Endothelial cell of umbilical vein (primary cell): ENCODE data around the gene FANCI.

Source experiments
- EZH2 ChIP-seq: IDR thresholded peaks from 2 replicates; pipeline ENCODE4 v1.6.1; 2012; ENCODE audit warnings: borderline replicate concordance, low read depth, mild to moderate bottlenecking, moderate library complexity, low read length, inconsistent platforms; ENCODE audit not compliant: severe bottlenecking
- JUN ChIP-seq: IDR thresholded peaks from 2 replicates; pipeline ENCODE4 v1.6.1; 2011; ENCODE audit warnings: borderline replicate concordance, low read depth; ENCODE audit not compliant: insufficient read length, insufficient read depth
- POLR2A ChIP-seq: IDR thresholded peaks from 2 replicates; pipeline ENCODE4 v1.6.1; 2012; ENCODE audit warnings: low read depth, mild to moderate bottlenecking, control low read depth, low read length
- POLR2AphosphoS5 ChIP-seq: IDR thresholded peaks from 2 replicates; pipeline ENCODE4 v1.6.1; 2012; ENCODE audit warnings: low read depth, mild to moderate bottlenecking, control low read depth, low read length, moderate library complexity; ENCODE audit not compliant: insufficient read depth
- TF ChIP-seq, protein P1 (sequence below), 2 donors: IDR thresholded peaks; 1 replicate in 1 of 2; 2 replicates in 1 of 2; pipeline ENCODE4 v1.5.1; 2011; ENCODE audit warnings: low read length in 2 of 2, mild to moderate bottlenecking in 2 of 2, moderate library complexity in 2 of 2, control low read depth in 1 of 2, inconsistent platforms in 1 of 2, low read depth in 1 of 2; ENCODE audit not compliant: insufficient read depth in 1 of 2; ENCODE audit errors: extremely low read depth in 1 of 2
- TF ChIP-seq, protein P2 (sequence below): IDR thresholded peaks from 2 replicates; pipeline ENCODE4 v1.6.1; 2011; ENCODE audit not compliant: insufficient read depth, insufficient read length

DNA sequence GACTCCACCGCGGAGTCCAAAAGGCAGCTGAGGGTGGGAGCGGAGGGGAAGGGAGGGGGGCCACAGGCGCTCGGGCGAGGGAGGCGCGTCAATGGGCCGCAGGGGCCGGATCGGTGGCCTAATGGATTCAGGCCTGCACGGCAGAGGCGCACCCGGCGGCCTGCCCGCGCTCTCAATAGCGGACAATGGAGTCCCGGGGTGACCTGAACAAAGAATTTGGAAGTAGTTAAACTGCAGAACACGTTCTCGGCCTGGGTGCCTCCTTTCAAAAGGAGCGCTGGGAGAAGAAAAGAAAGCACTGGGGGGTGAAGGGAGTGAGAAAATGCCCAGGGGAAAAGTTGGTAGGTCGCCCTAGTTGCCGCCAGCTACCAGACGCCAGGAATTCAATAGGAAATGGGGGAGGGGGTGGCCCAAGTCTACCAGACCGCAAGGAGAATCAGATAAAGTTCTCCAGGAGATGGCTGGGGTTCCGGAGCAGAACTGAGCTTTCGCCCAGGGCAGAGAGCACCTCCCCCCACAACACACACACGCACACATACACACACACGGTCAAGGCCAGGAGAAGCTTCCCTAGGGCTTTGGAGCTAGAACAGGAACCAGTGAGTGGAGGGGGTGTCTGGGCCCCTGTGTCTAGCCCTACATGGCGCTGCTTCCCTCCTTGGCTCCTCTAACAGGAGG lies 116.7 kb downstream of the FANCI start:
- TF ChIP-seq, protein P1, sequence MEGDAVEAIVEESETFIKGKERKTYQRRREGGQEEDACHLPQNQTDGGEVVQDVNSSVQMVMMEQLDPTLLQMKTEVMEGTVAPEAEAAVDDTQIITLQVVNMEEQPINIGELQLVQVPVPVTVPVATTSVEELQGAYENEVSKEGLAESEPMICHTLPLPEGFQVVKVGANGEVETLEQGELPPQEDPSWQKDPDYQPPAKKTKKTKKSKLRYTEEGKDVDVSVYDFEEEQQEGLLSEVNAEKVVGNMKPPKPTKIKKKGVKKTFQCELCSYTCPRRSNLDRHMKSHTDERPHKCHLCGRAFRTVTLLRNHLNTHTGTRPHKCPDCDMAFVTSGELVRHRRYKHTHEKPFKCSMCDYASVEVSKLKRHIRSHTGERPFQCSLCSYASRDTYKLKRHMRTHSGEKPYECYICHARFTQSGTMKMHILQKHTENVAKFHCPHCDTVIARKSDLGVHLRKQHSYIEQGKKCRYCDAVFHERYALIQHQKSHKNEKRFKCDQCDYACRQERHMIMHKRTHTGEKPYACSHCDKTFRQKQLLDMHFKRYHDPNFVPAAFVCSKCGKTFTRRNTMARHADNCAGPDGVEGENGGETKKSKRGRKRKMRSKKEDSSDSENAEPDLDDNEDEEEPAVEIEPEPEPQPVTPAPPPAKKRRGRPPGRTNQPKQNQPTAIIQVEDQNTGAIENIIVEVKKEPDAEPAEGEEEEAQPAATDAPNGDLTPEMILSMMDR (IDR thresholded peaks at IDR 0.05; ENCODE audit: extremely low read depth in 1 of 2, insufficient read depth in 1 of 2, low read depth in 1 of 2, low read length in 2 of 2): no peak
- no peak for TF ChIP-seq POLR2AphosphoS5
- peak; percentile 76 for TF ChIP-seq EZH2
- TF ChIP-seq JUN: no peak
- TF ChIP-seq, protein P2, sequence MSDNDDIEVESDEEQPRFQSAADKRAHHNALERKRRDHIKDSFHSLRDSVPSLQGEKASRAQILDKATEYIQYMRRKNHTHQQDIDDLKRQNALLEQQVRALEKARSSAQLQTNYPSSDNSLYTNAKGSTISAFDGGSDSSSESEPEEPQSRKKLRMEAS: no peak
- TF ChIP-seq POLR2A: no peak
